SU-DHL-6 (cell line): ENCODE measurements around the gene NUP210.

Source experiments
- H2AFZ ChIP-seq: fragments of 200-600 bp; sonication (generic); 2 replicates; pipeline ENCODE4 v1.6.1; 2014; ENCODE audit warnings: low read depth, mild to moderate bottlenecking, moderate library complexity, mixed read lengths, antibody characterized with exemption, low read length; ENCODE audit not compliant: severe bottlenecking
- H3F3A ChIP-seq: fragments of 200-600 bp; shearing (Covaris generic); 2 replicates; pipeline ENCODE4 v1.6.0; 2016; ENCODE audit warnings: antibody characterized with exemption, mild to moderate bottlenecking; ENCODE audit not compliant: insufficient read depth
- H3K27ac ChIP-seq: fragments of 200-600 bp; sonication (generic); 2 replicates; pipeline ENCODE4 v1.5.1; 2016; ENCODE audit warnings: low read depth, mild to moderate bottlenecking, low read length, moderate library complexity, mixed read lengths
- H3K27me3 ChIP-seq: fragments of 200-600 bp; sonication (generic), shearing (Covaris generic); 2 replicates; pipeline ENCODE4 v1.6.0; 2014; ENCODE audit warnings: mild to moderate bottlenecking, low read length
- H3K36me3 ChIP-seq: fragments of 200-600 bp; sonication (generic); 2 replicates; pipeline ENCODE4 v1.6.1; 2014; ENCODE audit warnings: mild to moderate bottlenecking, low read length, mixed read lengths
- H3K4me2 ChIP-seq: fragments of 300-600, 200-600 bp; shearing (Covaris generic), sonication (generic); 2 replicates; pipeline ENCODE4 v1.6.0; 2014; ENCODE audit warnings: low read length, low read depth, mild to moderate bottlenecking; ENCODE audit not compliant: poor library complexity, severe bottlenecking
- H3K4me3 ChIP-seq: fragments of 200-600 bp; sonication (generic); 2 replicates; pipeline ENCODE4 v1.5.1; 2014; ENCODE audit warnings: antibody characterized with exemption, low read length, mild to moderate bottlenecking, mixed read lengths; ENCODE audit not compliant: insufficient read depth, poor library complexity, severe bottlenecking
- H3K79me2 ChIP-seq: fragments of 200-600 bp; sonication (generic); 2 replicates; pipeline ENCODE4 v1.6.1; 2014; ENCODE audit warnings: mild to moderate bottlenecking, low read length, moderate library complexity; ENCODE audit not compliant: insufficient read depth
- H3K9ac ChIP-seq: fragments of 200-600 bp; sonication (generic); 2 replicates; pipeline ENCODE4 v1.7.0; 2014; ENCODE audit warnings: mild to moderate bottlenecking, low read length
- H3K9me2 ChIP-seq: fragments of 200-600 bp; sonication (generic); replicated peaks from 2 replicates; pipeline ENCODE4 v1.6.1; 2014; ENCODE audit warnings: low read length; ENCODE audit not compliant: insufficient read depth
- H3K9me3 ChIP-seq: fragments of 200-600 bp; sonication (generic); 2 replicates; pipeline ENCODE4 v1.6.1; 2014; ENCODE audit warnings: low read length, mixed read lengths; ENCODE audit not compliant: insufficient read depth
- H4K20me1 ChIP-seq: fragments of 200-600 bp; sonication (generic); 2 replicates; pipeline ENCODE4 v1.6.1; 2014; ENCODE audit warnings: low read depth, mild to moderate bottlenecking, antibody characterized with exemption, low read length, moderate library complexity, mixed read lengths
- CTCF ChIP-seq: fragments of 200-600 bp; sonication (generic); IDR thresholded peaks from one replicate; pipeline ENCODE4 v1.5.1; 2017; ENCODE audit warnings: antibody characterized with exemption, mild to moderate bottlenecking, low read length, moderate library complexity; ENCODE audit not compliant: insufficient read depth, poor library complexity, severe bottlenecking
- EZH2phosphoT487 ChIP-seq: fragments of 200-600 bp; sonication (generic), shearing (Covaris generic); conservative IDR thresholded peaks from 2 replicates; pipeline ENCODE4 v1.6.1; 2018; ENCODE audit warnings: mild to moderate bottlenecking, antibody characterized with exemption, low read length, moderate library complexity, mixed read lengths

NUP210 gene

GRCh38 chr3:13406190-13406589, 13.9 kb downstream of the NUP210 start:
- no peak overlapping the region for H3K4me3 ChIP-seq
- H3K9me2 ChIP-seq: no peaks in the 10 kb centered on the region
- H3K79me2 ChIP-seq: peaks cover 100% of the 10 kb centered on the region
- no peak overlapping the region for H3K27ac ChIP-seq
- no peaks in the 10 kb centered on the region for H3K9me3 ChIP-seq
- H3K27me3 ChIP-seq: no peaks in the 10 kb centered on the region
- H4K20me1 ChIP-seq: peaks cover 30% of the 10 kb centered on the region
- H3K36me3 ChIP-seq: peaks cover 15% of the 10 kb centered on the region
- no peak for TF ChIP-seq CTCF
- TF ChIP-seq EZH2phosphoT487: no peak
- no peak overlapping the region for H2AFZ ChIP-seq
- H3K9ac ChIP-seq: no peak overlapping the region
- no peak overlapping the region for H3K4me2 ChIP-seq
- H3F3A ChIP-seq: peaks cover 4% of the 10 kb centered on the region; the same call in 1 of the 2 replicates

DNA sequence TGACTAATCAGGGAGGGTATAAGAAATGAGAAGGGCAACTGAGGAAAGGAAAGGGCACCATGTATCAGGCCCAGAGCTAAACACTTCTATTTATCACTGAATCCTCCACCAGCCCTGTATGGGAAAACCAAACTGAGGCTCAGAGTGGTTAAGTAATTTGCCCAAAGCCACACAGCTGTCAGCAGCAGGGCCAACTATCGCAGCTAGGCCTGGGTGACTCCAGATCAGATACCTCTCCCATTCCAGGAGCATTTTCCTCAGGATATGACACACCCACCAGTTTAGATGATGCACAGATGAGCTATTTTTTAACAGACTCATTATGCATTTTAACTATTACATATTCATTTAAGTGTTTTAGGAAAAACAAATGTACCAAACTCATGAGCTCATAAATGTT, 14.5 kb downstream of the NUP210 start:
- Histone ChIP-seq H3F3A (peaks cover 4% of the 10 kb centered on the region; the same call in 1 of the 2 replicates), H3K27ac (no peak overlapping the region), H3K4me3 (no peak overlapping the region), H3K4me2 (no peak overlapping the region), H3K9ac (no peak overlapping the region), H3K9me3 (no peaks in the 10 kb centered on the region), H3K36me3 (peaks cover 15% of the 10 kb centered on the region), H3K27me3 (no peaks in the 10 kb centered on the region), H3K9me2 (no peaks in the 10 kb centered on the region), H4K20me1 (peaks cover 30% of the 10 kb centered on the region), H3K79me2 (peaks cover 100% of the 10 kb centered on the region), H2AFZ (no peak overlapping the region)
- TF ChIP-seq CTCF (no peak), EZH2phosphoT487 (no peak)

DNA sequence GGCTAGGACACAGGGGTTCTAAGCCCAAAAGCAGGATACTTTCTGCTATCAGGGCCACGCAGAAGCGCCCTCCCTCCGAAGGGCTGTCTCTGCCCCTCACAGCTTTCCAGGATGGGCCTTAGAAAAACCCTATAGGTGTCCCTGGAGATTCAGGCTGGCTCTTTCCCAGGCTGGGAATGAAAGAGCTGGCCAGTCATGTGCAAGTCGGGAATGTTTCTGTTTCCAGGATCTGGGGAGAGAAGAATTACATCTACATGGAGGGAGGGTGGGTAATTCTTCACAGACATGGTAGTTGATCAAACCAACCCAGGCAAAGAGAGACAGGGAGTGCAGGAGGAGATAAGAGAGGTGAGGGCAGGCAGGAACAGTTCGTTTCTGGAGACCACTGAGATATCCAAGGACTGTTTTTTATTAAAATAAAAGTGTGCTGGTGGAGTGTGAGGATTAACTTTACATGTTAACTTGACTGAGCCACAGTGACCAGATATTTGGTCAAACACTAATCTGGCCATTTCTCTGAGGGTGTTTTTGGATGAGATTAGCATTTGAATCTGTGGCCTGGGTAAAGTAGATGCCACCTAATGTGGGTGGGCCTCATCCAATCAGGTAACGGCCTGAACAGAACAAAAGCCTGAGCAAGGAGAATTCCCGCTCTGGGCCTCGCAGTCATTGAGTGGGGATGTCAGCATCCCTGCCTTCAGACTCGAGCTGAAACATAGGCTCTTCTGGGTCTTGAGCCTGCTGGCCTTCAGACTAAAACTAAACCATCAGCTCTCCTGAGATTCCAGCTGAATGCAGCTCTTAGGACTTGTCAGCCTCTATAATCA, 15.3 kb downstream of the NUP210 start:
- Histone ChIP-seq H3K9me3 (no peaks in the 10 kb centered on the region), H3K4me2 (no peak overlapping the region), H3K9ac (no peak overlapping the region), H3K9me2 (no peaks in the 10 kb centered on the region), H3K36me3 (peaks cover 15% of the 10 kb centered on the region), H4K20me1 (peaks cover 36% of the 10 kb centered on the region), H3F3A (peaks cover 4% of the 10 kb centered on the region; the same call in 1 of the 2 replicates), H2AFZ (no peak overlapping the region), H3K79me2 (peaks cover 100% of the 10 kb centered on the region), H3K27ac (no peak overlapping the region), H3K27me3 (no peaks in the 10 kb centered on the region), H3K4me3 (no peak overlapping the region)
- TF ChIP-seq CTCF: no peak
- no peak for TF ChIP-seq EZH2phosphoT487
